Stomach (tissue), 9 donors: ENCODE measurements around the gene EPC1. TPM values are rescaled to one million over a fixed set of nuclear protein-coding genes. Genes with fewer than 3 reads are reported as not detected.

Experiments used
- DNase-seq, 2 donors: peaks; one replicate each; pipeline versions ENCODE4 v3.0.0 to v3.0.0-alpha.2; 2013 to 2019
- H3K27ac ChIP-seq, 5 donors: fragments of 200-600 bp in 4 of 5; sonication (generic) in 4 of 5; one replicate each; pipeline ENCODE4 v1.5.1; 2013 to 2019; ENCODE audit warnings: mild to moderate bottlenecking in 1 of 5, moderate library complexity in 1 of 5
- H3K27me3 ChIP-seq, 3 donors: fragments of 200-600 bp; sonication (generic); one replicate each; pipeline ENCODE4 v1.5.1; 2017 to 2019; ENCODE audit warnings: mixed run types in 1 of 3
- H3K36me3 ChIP-seq, 4 donors: fragments of 200-600 bp; sonication (generic); 1 replicate in 3 of 4; 2 replicates in 1 of 4; pipeline ENCODE4 v1.5.1; 2016 to 2019
- H3K4me1 ChIP-seq, 4 donors: fragments of 200-600 bp; sonication (generic); one replicate each; pipeline ENCODE4 v1.5.1; 2016 to 2019
- H3K4me3 ChIP-seq, 4 donors: fragments of 200-600 bp; sonication (generic) in 3 of 4; one replicate each; pipeline ENCODE4 v1.5.1; 2016 to 2019; ENCODE audit warnings: mild to moderate bottlenecking in 1 of 4
- H3K9me3 ChIP-seq, 4 donors: fragments of 200-600 bp; sonication (generic); one replicate each; pipeline ENCODE4 v1.5.1; 2016 to 2019
- CTCF ChIP-seq, 7 experiments: fragments of 450-650 bp in 4 of 7; fragments of 200-600 bp in 3 of 7; sonication (generic) in 3 of 7; IDR thresholded peaks; one replicate each; pipeline ENCODE4 v1.5.1; 2016 to 2019; ENCODE audit warnings: antibody characterized with exemption in 7 of 7, control low read depth in 2 of 7, mild to moderate bottlenecking in 1 of 7
- EP300 ChIP-seq: sonication (generic); formaldehyde crosslinking; IDR thresholded peaks from one replicate; pipeline ENCODE4 v1.6.1; 2017; ENCODE audit warnings: antibody characterized with exemption
- POLR2A ChIP-seq, 4 donors: fragments of 450-650 bp; IDR thresholded peaks; one replicate each; pipeline ENCODE4 v1.6.1; 2016; ENCODE audit warnings: antibody characterized with exemption in 4 of 4, control low read depth in 2 of 4, mild to moderate bottlenecking in 1 of 4, moderate library complexity in 1 of 4
- POLR2AphosphoS5 ChIP-seq, 3 donors: sonication (generic); formaldehyde crosslinking; IDR thresholded peaks; one replicate each; pipeline ENCODE4 v1.6.1; 2016; ENCODE audit warnings: antibody characterized with exemption in 3 of 3
- WGBS, 5 donors: extraction: QIAGEN DNeasy Blood & Tissue Kit in 3 of 5; methylation state at CpG; one replicate each; pipeline versions ENCODE4 v1.1.5 to v1.1.7; 2013 to 2018; 5-methylcytosine and 5-hydroxymethylcytosine counted together
- intact Hi-C: fragments of 100-400 bp; cut with DNase I; formaldehyde crosslinking; loops from one replicate; pipeline ENCODE4 v1.15.1; 2023; ENCODE audit warnings: low total_unique reads
- polyA plus RNA-seq, 3 donors: library from polyadenylated mRNA; stranded (reverse); fragments of 200-250 nt; gene quantifications; one replicate each; pipeline ENCODE4 v1.2.3, GENCODE V29; 2013
- total RNA-seq, 5 donors: library from RNA; depleted of rRNA; stranded (reverse); fragments of >200 nt; gene quantifications; one replicate each; pipeline versions ENCODE4 v1.1.0 to v1.2.3, GENCODE V29; 2014 to 2016
- donor health status: healthy with polysubstance abuse.
- donor health status: Bipolar disorder and iron deficiency.
- donor health status: healthy.

Gene EPC1
- total and polyA plus RNA-seq, 8 donors, result 9.2 to 182 (median 32.5) TPM

GRCh38 chr10:32279795-32280194 is 67.2 kb downstream of the EPC1 start:
- Histone ChIP-seq H3K4me1 (no peaks in the 10 kb centered on the region), H3K27ac (no peak overlapping the region), H3K4me3 (no peak overlapping the region), H3K36me3 (peaks cover 17 to 80% (median 72%) of the 10 kb centered on the region in 4 donors), H3K27me3 (no peaks in the 10 kb centered on the region), H3K9me3 (no peaks in the 10 kb centered on the region)
- intact Hi-C loops, result no loop called here
- WGBS, 5 donors, result 90 to 100% (median 91%) methylated on average over 1 of the region's 1 CpG
- no peak for DNase-seq
- no peak for TF ChIP-seq POLR2AphosphoS5 (IDR thresholded peaks at IDR 0.05)
- TF ChIP-seq EP300, result no peak

GRCh38 chr10:32273336-32273735 is 73.6 kb downstream of the EPC1 start:
- no peaks in the 10 kb centered on the region for H3K9me3 ChIP-seq
- peaks cover 36 to 83% (median 76%) of the 10 kb centered on the region in 4 donors for H3K36me3 ChIP-seq
- no peak overlapping the region for H3K27ac ChIP-seq
- WGBS, 5 donors, result 74 to 83% (median 78%) methylated on average over 1 of the region's 1 CpG
- no peak for DNase-seq
- no peak overlapping the region for H3K4me3 ChIP-seq
- H3K4me1 ChIP-seq, result peaks cover 0 to 15% (median 3%) of the 10 kb centered on the region in 4 donors
- no peaks in the 10 kb centered on the region for H3K27me3 ChIP-seq
- intact Hi-C loops, result no loop called here
- no peak for TF ChIP-seq POLR2AphosphoS5 (IDR thresholded peaks at IDR 0.05)
- no peak for TF ChIP-seq EP300

- WGBS, 5 donors, result 74 to 85% (median 79%) methylated on average over 3 of the region's 3 CpGs
- DNase-seq, result no peak
- Histone ChIP-seq H3K27ac (no peak overlapping the region), H3K36me3 (peaks cover 48 to 85% (median 80%) of the 10 kb centered on the region in 4 donors), H3K9me3 (no peaks in the 10 kb centered on the region), H3K4me1 (peaks cover 0 to 15% (median 3%) of the 10 kb centered on the region in 4 donors), H3K27me3 (no peaks in the 10 kb centered on the region), H3K4me3 (no peak overlapping the region)
- intact Hi-C loops, result no loop called here
- TF ChIP-seq CTCF (IDR thresholded peaks at IDR 0.05), result no peak
- no peak for TF ChIP-seq POLR2AphosphoS5 (IDR thresholded peaks at IDR 0.05)
- TF ChIP-seq EP300, result no peak
- TF ChIP-seq POLR2A (IDR thresholded peaks at IDR 0.05), result no peak
Measured at GRCh38 chr10:32271617-32272016, 75.3 kb downstream of the EPC1 start.

- Histone ChIP-seq H3K27ac (no peak overlapping the region), H3K9me3 (no peaks in the 10 kb centered on the region), H3K27me3 (no peaks in the 10 kb centered on the region), H3K36me3 (peaks cover 48 to 72% (median 67%) of the 10 kb centered on the region in 4 donors), H3K4me3 (no peak overlapping the region), H3K4me1 (peaks cover 0 to 15% (median 3%) of the 10 kb centered on the region in 4 donors)
- TF ChIP-seq CTCF (IDR thresholded peaks at IDR 0.05) (no peak), POLR2A (IDR thresholded peaks at IDR 0.05) (no peak), POLR2AphosphoS5 (IDR thresholded peaks at IDR 0.05) (no peak), EP300 (no peak)
- 78 to 92% (median 89%) methylated on average over 2 of the region's 2 CpGs for WGBS, 5 donors
- intact Hi-C loops, result no loop called here
- DNase-seq, result no peak
Measured at GRCh38 chr10:32269343-32270100, 77.4 kb downstream of the EPC1 start.

GRCh38 chr10:32268788-32269187 is 78.2 kb downstream of the EPC1 start:
- Histone ChIP-seq H3K27ac (no peak overlapping the region), H3K4me3 (no peak overlapping the region), H3K36me3 (peaks cover 48 to 72% (median 67%) of the 10 kb centered on the region in 4 donors), H3K4me1 (peaks cover 0 to 12% (median 3%) of the 10 kb centered on the region in 4 donors), H3K9me3 (no peaks in the 10 kb centered on the region), H3K27me3 (no peaks in the 10 kb centered on the region)
- no peak for DNase-seq
- WGBS, 5 donors, result 82 to 94% (median 93%) methylated on average over 4 of the region's 4 CpGs
- intact Hi-C loops, result no loop called here
- TF ChIP-seq CTCF (IDR thresholded peaks at IDR 0.05), result no peak
- no peak for TF ChIP-seq POLR2AphosphoS5 (IDR thresholded peaks at IDR 0.05)
- TF ChIP-seq EP300, result no peak
- no peak for TF ChIP-seq POLR2A (IDR thresholded peaks at IDR 0.05)
